IPS DF 6.9 (cell line): ENCODE measurements around the gene EWSR1.

ENCODE experiments used
- DNase-seq: peaks from one replicate; pipeline ENCODE4 v3.0.0-alpha.2; 2013; ENCODE audit warnings: low read depth, low spot score
- H3K27ac ChIP-seq: one replicate; pipeline ENCODE4 v1.5.1; 2013; ENCODE audit warnings: low read length, control low read depth
- H3K27me3 ChIP-seq: 2 replicates; pipeline ENCODE4 v1.6.1; 2013; ENCODE audit warnings: mild to moderate bottlenecking, low read length; ENCODE audit not compliant: control insufficient read depth, insufficient read depth
- H3K36me3 ChIP-seq: 2 replicates; pipeline ENCODE4 v1.6.1; 2013; ENCODE audit warnings: low read length; ENCODE audit not compliant: control insufficient read depth, insufficient read depth
- H3K4me1 ChIP-seq: 2 replicates; pipeline ENCODE4 v1.6.1; 2013; ENCODE audit warnings: low read length; ENCODE audit not compliant: control insufficient read depth, insufficient read depth
- H3K4me3 ChIP-seq: 2 replicates; pipeline ENCODE4 v1.5.1; 2013; ENCODE audit warnings: mild to moderate bottlenecking, low read length
- H3K9me3 ChIP-seq: 2 replicates; pipeline ENCODE4 v1.6.1; 2013; ENCODE audit warnings: low read length, inconsistent platforms; ENCODE audit not compliant: control insufficient read depth, insufficient read depth
- WGBS: extraction: QIAGEN DNeasy Blood & Tissue Kit; methylation state at CpG from one replicate; pipeline ENCODE4 v1.1.7; 2013; ENCODE audit warnings: mixed read lengths, missing lambda C conversion rate; ENCODE audit not compliant: insufficient read length, insufficient coverage; 5-methylcytosine and 5-hydroxymethylcytosine counted together

Gene EWSR1

GRCh38 chr22:29320546-29320945 is 52.5 kb downstream of the EWSR1 start:
- no peak for DNase-seq
- H3K27me3 ChIP-seq = peaks cover 10% of the 10 kb centered on the region

GRCh38 chr22:29323641-29324040 is 55.6 kb downstream of the EWSR1 start:
- Histone ChIP-seq H3K27ac (no peak overlapping the region), H3K36me3 (0 out of 2 replicates have a peak, but pooled peaks cover 2% of the 10 kb centered on the region), H3K9me3 (no peaks in the 10 kb centered on the region), H3K4me3 (no peak overlapping the region), H3K4me1 (no peaks in the 10 kb centered on the region), H3K27me3 (no peaks in the 10 kb centered on the region)
- DNase-seq = no peak

More at GRCh38 chr22:29320546-29320945, 52.5 kb downstream of the EWSR1 start:
- Histone ChIP-seq H3K27ac (no peak overlapping the region), H3K4me3 (no peak overlapping the region), H3K36me3 (no peaks in the 10 kb centered on the region), H3K4me1 (no peaks in the 10 kb centered on the region), H3K9me3 (no peaks in the 10 kb centered on the region)
- WGBS = no CpG with 5 or more reads among the region's 1 CpG

DNA sequence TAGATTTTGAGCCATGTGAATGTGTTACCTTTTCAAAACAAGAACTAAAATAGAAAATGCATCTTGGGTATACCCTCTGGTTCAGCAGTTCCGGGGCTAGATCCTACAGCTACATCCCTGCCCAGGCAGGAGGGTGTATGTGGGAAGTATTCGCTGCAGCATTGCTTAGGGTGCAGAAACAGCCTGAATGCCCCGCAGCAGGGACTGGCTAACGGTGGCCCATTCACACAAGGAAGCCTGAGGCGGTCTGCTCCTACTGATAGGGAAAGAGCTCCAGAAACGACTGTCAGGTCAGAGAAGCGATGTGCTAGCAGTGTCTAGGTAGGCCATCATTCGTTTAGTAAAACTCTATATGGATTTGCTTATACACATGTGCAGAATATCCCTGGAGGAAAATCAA is 57.3 kb downstream of the EWSR1 start:
- Histone ChIP-seq H3K36me3 (peaks cover 14% of the 10 kb centered on the region), H3K27ac (no peak overlapping the region), H3K4me3 (no peak overlapping the region), H3K4me1 (no peaks in the 10 kb centered on the region), H3K9me3 (no peaks in the 10 kb centered on the region), H3K27me3 (no peaks in the 10 kb centered on the region)
- no CpG with 5 or more reads among the region's 8 CpGs for WGBS
- DNase-seq = no peak

- Histone ChIP-seq H3K36me3 (peaks cover 14% of the 10 kb centered on the region), H3K9me3 (no peaks in the 10 kb centered on the region), H3K4me3 (no peak overlapping the region), H3K27ac (no peak overlapping the region), H3K4me1 (no peaks in the 10 kb centered on the region), H3K27me3 (no peaks in the 10 kb centered on the region)
- DNase-seq = no peak
- WGBS = no CpG with 5 or more reads among the region's 9 CpGs
These were observed 57.8 kb downstream of the EWSR1 start for GRCh38 chr22:29325785-29326315.

DNA sequence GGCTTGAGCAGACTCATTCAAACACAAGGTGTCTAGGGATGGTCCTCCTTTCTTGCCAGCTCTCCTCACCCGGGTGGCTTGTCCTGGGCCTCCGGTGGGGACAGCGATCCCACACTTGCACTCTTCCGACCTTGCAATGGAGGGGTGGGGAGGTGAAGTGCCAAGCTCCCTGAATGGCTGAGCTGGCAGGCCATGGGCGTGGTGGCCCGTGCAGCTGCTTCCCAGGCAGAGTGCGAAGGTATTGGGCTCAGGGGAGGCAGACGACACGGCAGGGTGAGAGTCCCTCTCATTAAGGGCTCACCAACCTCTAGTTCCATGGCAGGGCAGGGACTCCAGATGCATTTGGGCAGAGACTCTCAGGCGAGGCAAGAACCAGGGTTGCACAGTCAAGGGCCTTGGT is 58.4 kb downstream of the EWSR1 start:
- Histone ChIP-seq H3K9me3 (no peaks in the 10 kb centered on the region), H3K4me3 (no peak overlapping the region), H3K4me1 (no peaks in the 10 kb centered on the region), H3K36me3 (peaks cover 14% of the 10 kb centered on the region), H3K27ac (no peak overlapping the region), H3K27me3 (no peaks in the 10 kb centered on the region)
- no CpG with 5 or more reads among the region's 10 CpGs for WGBS
- DNase-seq = no peak

DNA sequence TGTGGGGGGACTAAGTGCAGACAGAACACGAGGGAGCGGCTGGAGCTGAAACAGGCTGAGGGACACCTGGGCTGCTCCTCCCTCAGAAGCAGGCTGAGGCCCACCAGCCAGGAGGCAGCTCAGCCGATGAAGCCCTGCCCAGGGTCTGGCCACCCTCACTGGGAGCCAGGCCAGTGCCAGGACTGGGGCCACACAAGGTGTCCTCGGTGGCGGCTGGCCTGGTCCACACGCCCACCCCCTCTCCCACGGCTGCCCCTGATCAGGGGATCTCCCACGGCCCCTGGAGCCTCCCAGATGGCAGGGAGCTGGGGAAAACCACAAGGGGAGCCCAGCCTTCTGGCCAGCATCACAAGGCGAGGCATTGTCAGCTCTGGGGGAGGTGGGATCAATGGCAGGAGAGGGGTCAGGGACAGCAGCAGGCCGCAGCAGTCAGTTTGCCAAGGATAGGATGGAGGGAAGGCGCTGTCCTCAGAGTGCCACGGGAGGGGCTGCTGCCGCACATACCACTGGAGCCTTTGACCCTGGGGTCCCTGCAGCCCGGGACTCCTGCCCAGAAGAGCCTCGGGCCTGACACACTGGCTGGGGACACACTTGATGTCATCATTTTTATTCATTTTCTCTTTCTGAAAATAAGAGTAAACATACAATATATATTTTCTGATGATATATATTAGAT is 59.2 kb downstream of the EWSR1 start:
- Histone ChIP-seq H3K4me3 (no peak overlapping the region), H3K9me3 (no peaks in the 10 kb centered on the region), H3K27ac (no peak overlapping the region), H3K36me3 (peaks cover 14% of the 10 kb centered on the region), H3K27me3 (no peaks in the 10 kb centered on the region), H3K4me1 (no peaks in the 10 kb centered on the region)
- WGBS = no CpG with 5 or more reads among the region's 15 CpGs
- no peak for DNase-seq

- H3K36me3 ChIP-seq = peaks cover 14% of the 10 kb centered on the region
- no peak for DNase-seq
- WGBS = no CpG with 5 or more reads among the region's 5 CpGs
- no peak overlapping the region for H3K27ac ChIP-seq
- no peaks in the 10 kb centered on the region for H3K9me3 ChIP-seq
- no peaks in the 10 kb centered on the region for H3K4me1 ChIP-seq
- H3K4me3 ChIP-seq = no peak overlapping the region
- no peaks in the 10 kb centered on the region for H3K27me3 ChIP-seq
These were observed 60.0 kb downstream of the EWSR1 start for GRCh38 chr22:29328055-29328454.

GRCh38 chr22:29328566-29329500 is 60.8 kb downstream of the EWSR1 start:
- WGBS = no CpG with 5 or more reads among the region's 34 CpGs
- Histone ChIP-seq H3K36me3 (peaks cover 14% of the 10 kb centered on the region), H3K27me3 (no peaks in the 10 kb centered on the region), H3K4me3 (no peak overlapping the region), H3K27ac (no peak overlapping the region), H3K9me3 (no peaks in the 10 kb centered on the region), H3K4me1 (no peaks in the 10 kb centered on the region)
- DNase-seq = no peak

GRCh38 chr22:29329581-29329980 is 61.5 kb downstream of the EWSR1 start:
- no peaks in the 10 kb centered on the region for H3K9me3 ChIP-seq
- no CpG with 5 or more reads among the region's 11 CpGs for WGBS

DNA sequence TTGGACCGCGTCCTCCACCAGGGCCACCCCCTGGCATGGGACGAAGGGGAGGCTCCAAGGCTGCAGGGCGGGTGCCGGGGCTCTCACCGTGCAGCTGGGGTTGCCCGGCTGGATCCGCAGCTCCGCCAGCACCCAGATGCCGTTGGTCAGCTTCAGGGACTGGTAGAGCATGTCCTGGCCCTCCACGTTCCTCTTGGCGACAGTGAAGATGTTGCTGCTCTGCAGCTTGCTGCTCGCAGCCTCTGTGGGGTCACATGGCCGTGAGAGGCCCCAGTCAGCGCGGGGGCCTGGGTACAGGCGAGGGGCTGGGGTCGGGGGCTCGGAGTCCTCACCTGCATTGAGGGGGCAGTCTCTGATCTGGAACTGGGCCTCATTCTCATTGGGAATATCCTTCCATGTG is 62.2 kb downstream of the EWSR1 start:
- H3K27ac ChIP-seq = no peak overlapping the region

More at GRCh38 chr22:29329581-29329980, 61.5 kb downstream of the EWSR1 start:
- no peaks in the 10 kb centered on the region for H3K4me1 ChIP-seq
- H3K36me3 ChIP-seq = peaks cover 14% of the 10 kb centered on the region
- H3K27ac ChIP-seq = no peak overlapping the region
- H3K27me3 ChIP-seq = no peaks in the 10 kb centered on the region
- H3K4me3 ChIP-seq = no peak overlapping the region
- DNase-seq = no peak

More for the DNA sequence above, 62.2 kb downstream of the EWSR1 start:
- Histone ChIP-seq H3K4me3 (no peak overlapping the region), H3K4me1 (no peaks in the 10 kb centered on the region), H3K36me3 (peaks cover 14% of the 10 kb centered on the region), H3K9me3 (no peaks in the 10 kb centered on the region), H3K27me3 (no peaks in the 10 kb centered on the region)
- DNase-seq = no peak
- WGBS = no CpG with 5 or more reads among the region's 19 CpGs
